Epithelial cell of proximal tubule (primary cell): ENCODE measurements around the gene ZNF524. TPM values are rescaled to one million over a fixed set of nuclear protein-coding genes. Genes with fewer than 3 reads are reported as not detected.

Experiments
- DNase-seq: peaks from one replicate; pipeline ENCODE4 v3.0.0-alpha.2; 2011; ENCODE audit warnings: low read depth
- H3K4me3 ChIP-seq: 2 replicates; pipeline ENCODE4 v1.5.1; 2011; ENCODE audit warnings: low read depth, mild to moderate bottlenecking, low read length
- CTCF ChIP-seq: conservative IDR thresholded peaks from 2 replicates; pipeline ENCODE4 v1.5.1; 2012; ENCODE audit warnings: low read depth, mild to moderate bottlenecking, low read length
- total RNA-seq: library from RNA; depleted of rRNA; stranded (reverse); fragments of >200 nt; gene quantifications from 2 replicates; pipeline ENCODE4 v1.2.3, GENCODE V29; 2015

Gene ZNF524
- total RNA-seq, 1 donor from 2014 or later: 18.0 TPM

- no peak overlapping the region for H3K4me3 ChIP-seq
- no peak for TF ChIP-seq CTCF
- no peak for DNase-seq
Measured at GRCh38 chr19:55621673-55622231, 21.7 kb downstream of the ZNF524 start.

GRCh38 chr19:55622242-55622969 lies 22.3 kb downstream of the ZNF524 start:
- no peak for DNase-seq
- no peak overlapping the region for H3K4me3 ChIP-seq
- TF ChIP-seq CTCF: no peak

DNA sequence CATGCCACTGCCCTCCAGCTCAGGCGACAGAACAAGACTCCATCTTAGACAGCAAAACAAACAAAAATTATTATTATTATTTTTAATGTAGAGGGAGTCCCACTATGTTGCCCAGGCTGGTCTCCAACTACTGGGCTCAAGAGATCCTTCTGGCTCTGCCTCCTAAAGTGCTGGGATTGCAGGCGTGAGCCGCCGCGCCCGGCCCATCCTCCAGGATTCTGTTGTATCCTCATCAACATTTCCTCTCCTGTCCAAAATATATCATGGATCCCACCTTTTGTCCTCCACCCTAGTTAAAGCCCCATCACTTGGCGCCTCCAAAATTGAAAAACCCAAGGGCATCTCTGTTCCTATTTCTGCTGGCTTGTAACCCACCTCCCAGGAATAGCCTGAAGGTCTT lies 23.0 kb downstream of the ZNF524 start:
- TF ChIP-seq CTCF: no peak
- no peak for DNase-seq
- no peak overlapping the region for H3K4me3 ChIP-seq

DNA sequence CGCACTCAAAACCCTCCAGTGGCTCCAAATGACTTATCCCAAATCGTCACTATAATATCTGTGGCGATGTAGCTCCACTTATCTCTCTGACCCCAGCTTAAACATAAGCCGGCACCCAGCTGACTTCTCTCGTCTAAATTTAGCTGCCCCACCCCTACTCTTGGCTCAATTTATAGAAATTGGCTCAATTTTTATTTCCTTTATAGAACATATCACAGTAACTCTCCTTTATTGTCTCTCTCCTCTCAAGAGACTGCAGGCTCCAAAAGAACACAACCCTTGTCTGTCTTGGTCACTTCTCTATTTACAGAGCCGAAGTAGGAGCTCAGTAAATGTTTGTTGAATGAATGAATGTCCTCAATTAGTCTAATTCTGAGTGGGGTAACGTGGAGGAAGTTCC lies 23.5 kb downstream of the ZNF524 start:
- TF ChIP-seq CTCF: no peak
- H3K4me3 ChIP-seq: peak overlapping the region; percentile 18
- no peak for DNase-seq

- no peak for DNase-seq
Measured at GRCh38 chr19:55624109-55625003, 24.3 kb downstream of the ZNF524 start, which contains the start of gene ZNF784. ZNF784 (minus strand) TSS chr19:55624566; CDS start chr19:55624561, 5 bp downstream.

GRCh38 chr19:55625004-55625326 lies 24.9 kb downstream of the ZNF524 start:
- no peak for TF ChIP-seq CTCF
- DNase-seq: no peak
- peak overlapping the region; percentile 71 for H3K4me3 ChIP-seq

More at GRCh38 chr19:55624109-55625003, 24.3 kb downstream of the ZNF524 start, which contains the start of gene ZNF784:
- H3K4me3 ChIP-seq: peak within 1 kb of the TSS; percentile 71
- no peak for TF ChIP-seq CTCF
